HEK293 (cell line): ENCODE data around the gene ERP29.
A peak's percentile ranks its signal among the peaks of the same experiment; 100 is the strongest.

Source experiments
- BCL11B ChIP-seq: fragments of 450-650 bp; formaldehyde crosslinking; IDR thresholded peaks from 2 replicates; pipeline ENCODE4 v1.5.1; 2016; ENCODE audit warnings: low read depth, missing biosample characterization, missing genetic modification characterization
- IKZF3 ChIP-seq: fragments of 450-650 bp; IDR thresholded peaks from 2 replicates; pipeline ENCODE4 v1.5.0; 2018; ENCODE audit warnings: missing biosample characterization, mild to moderate bottlenecking, missing genetic modification characterization, moderate library complexity
- MEIS1 ChIP-seq: sonication (generic); formaldehyde crosslinking; IDR thresholded peaks from 2 replicates; pipeline ENCODE4 v1.8.1; 2022; ENCODE audit warnings: missing genetic modification reagents, mild to moderate bottlenecking, borderline replicate concordance
- MZF1 ChIP-seq: fragments of 450-650 bp; formaldehyde crosslinking; IDR thresholded peaks from 2 replicates; pipeline ENCODE4 v1.5.1; 2017; ENCODE audit warnings: missing biosample characterization, missing genetic modification characterization, borderline replicate concordance
- REPIN1 ChIP-seq: fragments of 450-650 bp; formaldehyde crosslinking; IDR thresholded peaks from 2 replicates; pipeline ENCODE4 v1.5.1; 2017; ENCODE audit warnings: missing biosample characterization, missing genetic modification characterization, low read depth
- SP3 ChIP-seq: fragments of 450-650 bp; formaldehyde crosslinking; IDR thresholded peaks from 2 replicates; pipeline ENCODE4 v1.5.1; 2016; ENCODE audit warnings: missing biosample characterization, missing genetic modification characterization
- TRIM28 ChIP-seq: IDR thresholded peaks from 2 replicates; pipeline ENCODE4 v1.6.1; 2011; ENCODE audit warnings: low read length, control low read depth, borderline replicate concordance
- YY1 ChIP-seq: fragments of 450-650 bp; formaldehyde crosslinking; IDR thresholded peaks from 2 replicates; pipeline ENCODE4 v1.5.1; 2018; ENCODE audit warnings: missing biosample characterization, missing genetic modification characterization
- ZBTB20 ChIP-seq: fragments of 450-650 bp; formaldehyde crosslinking; IDR thresholded peaks from 2 replicates; pipeline ENCODE4 v1.5.1; 2016; ENCODE audit warnings: missing biosample characterization, missing genetic modification characterization
- ZEB2 ChIP-seq: fragments of 450-650 bp; formaldehyde crosslinking; IDR thresholded peaks from 2 replicates; pipeline ENCODE4 v1.5.1; 2016; ENCODE audit warnings: missing biosample characterization, missing genetic modification characterization
- ZIC2 ChIP-seq: fragments of 450-650 bp; formaldehyde crosslinking; IDR thresholded peaks from 2 replicates; pipeline ENCODE4 v1.5.1; 2016; ENCODE audit warnings: missing biosample characterization, missing genetic modification characterization
- ZNF112 ChIP-seq: fragments of 450-650 bp; formaldehyde crosslinking; IDR thresholded peaks from 2 replicates; pipeline ENCODE4 v1.5.0; 2017; ENCODE audit warnings: missing biosample characterization, missing genetic modification characterization
- ZNF133 ChIP-seq: fragments of 450-650 bp; formaldehyde crosslinking; IDR thresholded peaks from 2 replicates; pipeline ENCODE4 v1.5.1; 2016; ENCODE audit warnings: missing biosample characterization, missing genetic modification characterization
- ZNF174 ChIP-seq: fragments of 450-650 bp; formaldehyde crosslinking; IDR thresholded peaks from 2 replicates; pipeline ENCODE4 v1.5.0; 2017; ENCODE audit warnings: missing biosample characterization, mild to moderate bottlenecking, missing genetic modification characterization
- ZNF175 ChIP-seq: fragments of 450-650 bp; formaldehyde crosslinking; IDR thresholded peaks from 2 replicates; pipeline ENCODE4 v1.5.1; 2016; ENCODE audit warnings: missing biosample characterization, missing genetic modification characterization
- ZNF223 ChIP-seq: fragments of 450-650 bp; formaldehyde crosslinking; IDR thresholded peaks from 2 replicates; pipeline ENCODE4 v1.5.1; 2016; ENCODE audit warnings: missing biosample characterization, missing genetic modification characterization
- ZNF23 ChIP-seq: fragments of 450-650 bp; formaldehyde crosslinking; IDR thresholded peaks from 2 replicates; pipeline ENCODE4 v1.5.1; 2016; ENCODE audit warnings: missing biosample characterization, missing genetic modification characterization, borderline replicate concordance
- ZNF302 ChIP-seq: fragments of 450-650 bp; formaldehyde crosslinking; IDR thresholded peaks from 2 replicates; pipeline ENCODE4 v1.5.1; 2016; ENCODE audit warnings: missing biosample characterization, missing genetic modification characterization, low read depth
- ZNF311 ChIP-seq: fragments of 450-650 bp; formaldehyde crosslinking; IDR thresholded peaks from 2 replicates; pipeline ENCODE4 v1.5.1; 2017; ENCODE audit warnings: missing biosample characterization, missing genetic modification characterization, borderline replicate concordance
- ZNF335 ChIP-seq: fragments of 450-650 bp; formaldehyde crosslinking; conservative IDR thresholded peaks from 2 replicates; pipeline ENCODE4 v1.5.1; 2016; ENCODE audit warnings: missing biosample characterization, missing genetic modification characterization
- ZNF354C ChIP-seq: fragments of 450-650 bp; formaldehyde crosslinking; IDR thresholded peaks from 2 replicates; pipeline ENCODE4 v1.5.1; 2016; ENCODE audit warnings: missing biosample characterization, missing genetic modification characterization, low read depth, borderline replicate concordance
- ZNF391 ChIP-seq: fragments of 450-650 bp; formaldehyde crosslinking; IDR thresholded peaks from 2 replicates; pipeline ENCODE4 v1.5.1; 2016; ENCODE audit warnings: low read depth, missing biosample characterization, missing genetic modification characterization, borderline replicate concordance
- ZNF433 ChIP-seq: fragments of 450-650 bp; formaldehyde crosslinking; IDR thresholded peaks from 2 replicates; pipeline ENCODE4 v1.5.1; 2016; ENCODE audit warnings: missing biosample characterization, missing genetic modification characterization, low read depth
- ZNF530 ChIP-seq: fragments of 450-650 bp; formaldehyde crosslinking; IDR thresholded peaks from 2 replicates; pipeline ENCODE4 v1.5.1; 2016; ENCODE audit warnings: low read depth, missing biosample characterization, missing genetic modification characterization
- ZNF548 ChIP-seq: fragments of 450-650 bp; formaldehyde crosslinking; IDR thresholded peaks from 2 replicates; pipeline ENCODE4 v1.5.1; 2016; ENCODE audit warnings: missing biosample characterization, missing genetic modification characterization
- ZNF560 ChIP-seq: fragments of 450-650 bp; formaldehyde crosslinking; IDR thresholded peaks from 2 replicates; pipeline ENCODE4 v1.5.1; 2017; ENCODE audit warnings: missing biosample characterization, missing genetic modification characterization, borderline replicate concordance
- ZNF660 ChIP-seq: fragments of 450-650 bp; IDR thresholded peaks from 2 replicates; pipeline ENCODE4 v1.5.1; 2018; ENCODE audit warnings: missing biosample characterization, mild to moderate bottlenecking, missing genetic modification characterization
- ZNF747 ChIP-seq: fragments of 450-650 bp; formaldehyde crosslinking; IDR thresholded peaks from 2 replicates; pipeline ENCODE4 v1.5.1; 2016; ENCODE audit warnings: missing biosample characterization, missing genetic modification characterization
- ZNF768 ChIP-seq: fragments of 450-650 bp; formaldehyde crosslinking; IDR thresholded peaks from 2 replicates; pipeline ENCODE4 v1.5.1; 2018; ENCODE audit warnings: missing biosample characterization, mild to moderate bottlenecking, missing genetic modification characterization
- ZNF791 ChIP-seq: fragments of 450-650 bp; formaldehyde crosslinking; IDR thresholded peaks from 2 replicates; pipeline ENCODE4 v1.5.1; 2016; ENCODE audit warnings: missing biosample characterization, missing genetic modification characterization
- TF ChIP-seq, protein P1 (sequence below): fragments of 450-650 bp; formaldehyde crosslinking; IDR thresholded peaks from 2 replicates; pipeline ENCODE4 v1.5.1; 2016; ENCODE audit warnings: missing biosample characterization, missing genetic modification characterization
- TF ChIP-seq, protein P2 (sequence below): fragments of 450-650 bp; formaldehyde crosslinking; IDR thresholded peaks from 2 replicates; pipeline ENCODE4 v1.5.1; 2016; ENCODE audit warnings: missing biosample characterization, missing genetic modification characterization, borderline replicate concordance
- TF ChIP-seq, protein P3 (sequence below): fragments of 450-650 bp; formaldehyde crosslinking; IDR thresholded peaks from 2 replicates; pipeline ENCODE4 v1.5.1; 2016; ENCODE audit warnings: missing biosample characterization, missing genetic modification characterization

Gene ERP29

DNA sequence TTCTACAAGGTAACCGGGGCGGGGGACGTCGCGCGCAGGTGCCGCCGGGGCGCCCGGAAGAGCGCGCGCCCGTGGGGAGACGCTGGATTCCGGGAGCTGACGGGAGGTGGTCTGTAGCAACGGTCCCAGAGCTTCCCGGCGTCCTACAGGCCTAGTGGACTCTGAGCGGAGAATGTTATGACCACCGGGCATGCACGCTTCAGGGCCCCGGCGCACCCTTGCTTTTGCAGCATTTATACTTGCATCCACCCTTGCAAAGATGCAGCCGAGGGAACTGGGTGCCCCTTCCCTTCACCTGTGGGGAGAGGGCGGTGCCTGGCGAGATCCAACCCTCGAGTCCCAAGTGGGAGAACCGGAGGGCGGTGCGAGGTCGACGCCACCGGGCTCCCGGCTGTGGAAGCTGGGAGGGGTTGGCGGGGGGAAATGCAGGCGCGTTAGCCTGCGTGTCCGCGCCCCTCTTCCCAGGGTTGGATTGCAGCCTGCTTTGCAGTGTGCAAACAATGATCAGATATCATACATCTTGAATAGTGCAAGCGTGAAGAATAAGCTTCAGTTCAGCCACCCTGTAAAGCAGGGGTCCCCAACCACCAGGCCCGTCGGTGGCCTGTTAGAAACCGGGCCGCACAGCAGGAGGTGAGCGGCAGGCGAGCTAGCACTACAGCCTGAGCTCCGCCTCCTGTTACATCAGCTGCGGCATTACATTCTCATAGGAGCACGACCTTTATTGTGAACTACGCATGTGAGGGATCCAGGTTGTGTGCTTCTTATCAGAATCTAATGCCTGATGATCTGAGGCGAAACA lies 576 bp downstream of the ERP29 start (continued):
- TF ChIP-seq, protein P1, sequence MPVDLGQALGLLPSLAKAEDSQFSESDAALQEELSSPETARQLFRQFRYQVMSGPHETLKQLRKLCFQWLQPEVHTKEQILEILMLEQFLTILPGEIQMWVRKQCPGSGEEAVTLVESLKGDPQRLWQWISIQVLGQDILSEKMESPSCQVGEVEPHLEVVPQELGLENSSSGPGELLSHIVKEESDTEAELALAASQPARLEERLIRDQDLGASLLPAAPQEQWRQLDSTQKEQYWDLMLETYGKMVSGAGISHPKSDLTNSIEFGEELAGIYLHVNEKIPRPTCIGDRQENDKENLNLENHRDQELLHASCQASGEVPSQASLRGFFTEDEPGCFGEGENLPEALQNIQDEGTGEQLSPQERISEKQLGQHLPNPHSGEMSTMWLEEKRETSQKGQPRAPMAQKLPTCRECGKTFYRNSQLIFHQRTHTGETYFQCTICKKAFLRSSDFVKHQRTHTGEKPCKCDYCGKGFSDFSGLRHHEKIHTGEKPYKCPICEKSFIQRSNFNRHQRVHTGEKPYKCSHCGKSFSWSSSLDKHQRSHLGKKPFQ (tag by site-specific recombination) = no peak
- 0 out of 2 replicates have a peak, but pooled peaks have one; percentile 77 for TF ChIP-seq ZNF660 (tag by site-specific recombination)
- TF ChIP-seq ZNF174 (tag by site-specific recombination) = no peak
- no peak for TF ChIP-seq ZNF23 (tag by site-specific recombination)
- TF ChIP-seq ZNF548 = no peak
- no peak for TF ChIP-seq ZNF302 (tag by site-specific recombination)
- TF ChIP-seq ZNF747 = no peak
- no peak for TF ChIP-seq ZNF175 (tag by site-specific recombination)
- no peak for TF ChIP-seq ZNF311
- TF ChIP-seq ZNF133 (tag by site-specific recombination) = no peak
- no peak for TF ChIP-seq BCL11B (tag by site-specific recombination)
- TF ChIP-seq ZNF560 (tag by site-specific recombination) = no peak
- no peak for TF ChIP-seq ZNF354C (tag by site-specific recombination)
- TF ChIP-seq ZEB2 (tag by site-specific recombination) = peak; percentile 85
- peak; percentile 94 for TF ChIP-seq TRIM28
- no peak for TF ChIP-seq ZNF112
- no peak for TF ChIP-seq ZNF768 (tag by site-specific recombination)
- TF ChIP-seq MZF1 (tag by site-specific recombination) = 0 out of 2 replicates have a peak, but pooled peaks have one; percentile 11
- TF ChIP-seq ZNF433 = no peak
- no peak for TF ChIP-seq MEIS1 (CRISPR knock-in tag)
- no peak; the same call in 1 of the 2 replicates for TF ChIP-seq IKZF3 (tag by site-specific recombination)
- TF ChIP-seq ZNF791 = no peak
- no peak for TF ChIP-seq ZNF530
- TF ChIP-seq ZNF391 (tag by site-specific recombination) = no peak
- TF ChIP-seq, protein P2, sequence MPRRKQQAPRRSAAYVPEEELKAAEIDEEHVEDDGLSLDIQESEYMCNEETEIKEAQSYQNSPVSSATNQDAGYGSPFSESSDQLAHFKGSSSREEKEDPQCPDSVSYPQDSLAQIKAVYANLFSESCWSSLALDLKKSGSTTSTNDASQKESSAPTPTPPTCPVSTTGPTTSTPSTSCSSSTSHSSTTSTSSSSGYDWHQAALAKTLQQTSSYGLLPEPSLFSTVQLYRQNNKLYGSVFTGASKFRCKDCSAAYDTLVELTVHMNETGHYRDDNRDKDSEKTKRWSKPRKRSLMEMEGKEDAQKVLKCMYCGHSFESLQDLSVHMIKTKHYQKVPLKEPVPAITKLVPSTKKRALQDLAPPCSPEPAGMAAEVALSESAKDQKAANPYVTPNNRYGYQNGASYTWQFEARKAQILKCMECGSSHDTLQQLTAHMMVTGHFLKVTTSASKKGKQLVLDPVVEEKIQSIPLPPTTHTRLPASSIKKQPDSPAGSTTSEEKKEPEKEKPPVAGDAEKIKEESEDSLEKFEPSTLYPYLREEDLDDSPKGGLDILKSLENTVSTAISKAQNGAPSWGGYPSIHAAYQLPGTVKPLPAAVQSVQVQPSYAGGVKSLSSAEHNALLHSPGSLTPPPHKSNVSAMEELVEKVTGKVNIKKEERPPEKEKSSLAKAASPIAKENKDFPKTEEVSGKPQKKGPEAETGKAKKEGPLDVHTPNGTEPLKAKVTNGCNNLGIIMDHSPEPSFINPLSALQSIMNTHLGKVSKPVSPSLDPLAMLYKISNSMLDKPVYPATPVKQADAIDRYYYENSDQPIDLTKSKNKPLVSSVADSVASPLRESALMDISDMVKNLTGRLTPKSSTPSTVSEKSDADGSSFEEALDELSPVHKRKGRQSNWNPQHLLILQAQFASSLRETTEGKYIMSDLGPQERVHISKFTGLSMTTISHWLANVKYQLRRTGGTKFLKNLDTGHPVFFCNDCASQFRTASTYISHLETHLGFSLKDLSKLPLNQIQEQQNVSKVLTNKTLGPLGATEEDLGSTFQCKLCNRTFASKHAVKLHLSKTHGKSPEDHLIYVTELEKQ (tag by site-specific recombination) = no peak
- TF ChIP-seq SP3 (tag by site-specific recombination) = peak; percentile 63; the same call in 1 of the 2 replicates
- no peak; the same call in 1 of the 2 replicates for TF ChIP-seq YY1 (tag by site-specific recombination)
- TF ChIP-seq REPIN1 (tag by site-specific recombination) = no peak
- TF ChIP-seq ZBTB20 (tag by site-specific recombination) = peak; percentile 96
- peak; percentile 84 for TF ChIP-seq ZIC2
- no peak for TF ChIP-seq ZNF223 (tag by site-specific recombination)
- TF ChIP-seq, protein P3, sequence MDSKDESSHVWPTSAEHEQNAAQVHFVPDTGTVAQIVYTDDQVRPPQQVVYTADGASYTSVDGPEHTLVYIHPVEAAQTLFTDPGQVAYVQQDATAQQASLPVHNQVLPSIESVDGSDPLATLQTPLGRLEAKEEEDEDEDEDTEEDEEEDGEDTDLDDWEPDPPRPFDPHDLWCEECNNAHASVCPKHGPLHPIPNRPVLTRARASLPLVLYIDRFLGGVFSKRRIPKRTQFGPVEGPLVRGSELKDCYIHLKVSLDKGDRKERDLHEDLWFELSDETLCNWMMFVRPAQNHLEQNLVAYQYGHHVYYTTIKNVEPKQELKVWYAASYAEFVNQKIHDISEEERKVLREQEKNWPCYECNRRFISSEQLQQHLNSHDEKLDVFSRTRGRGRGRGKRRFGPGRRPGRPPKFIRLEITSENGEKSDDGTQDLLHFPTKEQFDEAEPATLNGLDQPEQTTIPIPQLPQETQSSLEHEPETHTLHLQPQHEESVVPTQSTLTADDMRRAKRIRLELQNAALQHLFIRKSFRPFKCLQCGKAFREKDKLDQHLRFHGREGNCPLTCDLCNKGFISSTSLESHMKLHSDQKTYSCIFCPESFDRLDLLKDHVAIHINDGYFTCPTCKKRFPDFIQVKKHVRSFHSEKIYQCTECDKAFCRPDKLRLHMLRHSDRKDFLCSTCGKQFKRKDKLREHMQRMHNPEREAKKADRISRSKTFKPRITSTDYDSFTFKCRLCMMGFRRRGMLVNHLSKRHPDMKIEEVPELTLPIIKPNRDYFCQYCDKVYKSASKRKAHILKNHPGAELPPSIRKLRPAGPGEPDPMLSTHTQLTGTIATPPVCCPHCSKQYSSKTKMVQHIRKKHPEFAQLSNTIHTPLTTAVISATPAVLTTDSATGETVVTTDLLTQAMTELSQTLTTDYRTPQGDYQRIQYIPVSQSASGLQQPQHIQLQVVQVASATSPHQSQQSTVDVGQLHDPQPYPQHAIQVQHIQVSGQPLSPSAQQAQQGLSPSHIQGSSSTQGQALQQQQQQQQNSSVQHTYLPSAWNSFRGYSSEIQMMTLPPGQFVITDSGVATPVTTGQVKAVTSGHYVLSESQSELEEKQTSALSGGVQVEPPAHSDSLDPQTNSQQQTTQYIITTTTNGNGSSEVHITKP = peak; percentile 89
- peak; percentile 89 for TF ChIP-seq ZNF335
